Measurements from ENCODE around the gene ZNF679. TPM values are rescaled to one million over a fixed set of nuclear protein-coding genes. Genes with fewer than 3 reads are reported as not detected.

ZNF679 gene
- total and polyA plus RNA-seq, 2 of the 13 experiments (the other 11 are each of a cell fraction or from before 2014, with no cell fraction given) = not detected

- Histone ChIP-seq H3K4me2 (ENCODE audit: low read depth, low read length) (no peak overlapping the region), H3K4me1 (ENCODE audit: insufficient read depth, low read length) (no peaks in the 10 kb centered on the region), H3K9me3 (ENCODE audit: low read length) (peaks cover 68% of the 10 kb centered on the region), H4K20me1 (ENCODE audit: insufficient read depth, low read length) (no peaks in the 10 kb centered on the region), H3K27me3 (ENCODE audit: control insufficient read depth in 1 of 2, insufficient read depth in 2 of 2, low read length in 2 of 2) (no peaks in the 10 kb centered on the region), H3K4me3 (replicated peaks in 1 of 3; ENCODE audit: insufficient read depth in 1 of 3, low read depth in 2 of 3, low read length in 3 of 3) (no peak overlapping the region), H3K79me2 (ENCODE audit: insufficient read depth, low read length) (no peaks in the 10 kb centered on the region), H3K27ac (ENCODE audit: extremely low read length, insufficient read depth, low read length) (no peak overlapping the region), H3K36me3 (replicated peaks in 1 of 2; ENCODE audit: control insufficient read depth in 1 of 2, insufficient read depth in 2 of 2, low read length in 2 of 2) (no peaks in the 10 kb centered on the region), H3K9ac (ENCODE audit: insufficient read depth, low read depth, low read length) (no peak overlapping the region), H2AFZ (ENCODE audit: low read length) (no peak overlapping the region)
- CTCF ChIA-PET (ENCODE audit: low intra/inter-chr PET ratio, low total read pairs) = no interaction called here
- WGBS (ENCODE audit: low lambda C conversion rate) = 84% methylated on average over 38 of the region's 66 CpGs
- in situ Hi-C loops (cut with HindIII; ENCODE audit: extremely low pct_ligation_motif_present, low pct_unique_long_range_greater_than_20kb) (loop anchor here (25.0 kb wide), 1 partner anchor 430 kb away; no protein-coding TSS in a partner anchor), intact Hi-C loops (cut with micrococcal nuclease; ENCODE audit: unreplicated experiment) (loop anchor here (5.0 kb wide), 1 partner anchor 435 kb away; no protein-coding TSS in a partner anchor)
- no TSS peak for BruUV-seq (replicated peaks)
- POLR2A ChIA-PET = no interaction called here
- ATAC-seq (no peak), DNase-seq (ENCODE audit: low spot score) (no peak), FAIRE-seq (no peak)
- TF ChIP-seq ZEB1 (IDR thresholded peaks at IDR 0.05; ENCODE audit: insufficient replicate concordance, low read depth) (no peak), MLX (CRISPR knock-in tag; IDR thresholded peaks at IDR 0.05) (no peak), ZNF501 (CRISPR knock-in tag; IDR thresholded peaks at IDR 0.05) (no peak), STAT6 (CRISPR knock-in tag; IDR thresholded peaks at IDR 0.05; ENCODE audit: borderline replicate concordance) (no peak), ZBTB42 (CRISPR knock-in tag; IDR thresholded peaks at IDR 0.05) (no peak), HMGXB4 (CRISPR knock-in tag; IDR thresholded peaks at IDR 0.05; ENCODE audit: borderline replicate concordance in 1 of 2, low read depth in 1 of 2) (no peak), TOPORS (CRISPR knock-in tag; IDR thresholded peaks at IDR 0.05) (no peak)
These were observed 46.1 kb upstream of the ZNF679 start for GRCh38 chr7:64182036-64182790.
